ENCODE data around the gene RDH12.

Gene RDH12

DNA sequence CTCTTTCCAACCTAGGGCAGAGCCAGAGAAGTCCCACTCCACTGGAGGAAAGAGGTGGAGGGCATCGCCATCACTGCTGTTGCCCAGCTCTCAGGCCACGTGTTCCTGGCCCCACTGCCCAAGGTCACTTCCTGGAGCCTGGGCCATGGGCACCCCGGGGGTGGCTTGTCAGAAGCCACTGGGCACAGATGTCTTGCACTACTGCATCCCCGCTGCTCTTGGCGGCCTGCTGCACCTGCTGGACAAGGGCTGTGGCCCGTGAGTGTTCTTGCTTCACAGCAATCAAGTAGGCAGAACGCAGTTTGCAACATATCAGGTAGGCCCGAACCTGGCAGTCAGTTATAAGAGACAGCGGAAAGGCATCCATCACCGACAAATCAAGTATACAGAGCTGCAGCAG lies 46.6 kb downstream of the RDH12 start:
- DNase-seq (ENCODE audit: low spot score) = no peak

DNA sequence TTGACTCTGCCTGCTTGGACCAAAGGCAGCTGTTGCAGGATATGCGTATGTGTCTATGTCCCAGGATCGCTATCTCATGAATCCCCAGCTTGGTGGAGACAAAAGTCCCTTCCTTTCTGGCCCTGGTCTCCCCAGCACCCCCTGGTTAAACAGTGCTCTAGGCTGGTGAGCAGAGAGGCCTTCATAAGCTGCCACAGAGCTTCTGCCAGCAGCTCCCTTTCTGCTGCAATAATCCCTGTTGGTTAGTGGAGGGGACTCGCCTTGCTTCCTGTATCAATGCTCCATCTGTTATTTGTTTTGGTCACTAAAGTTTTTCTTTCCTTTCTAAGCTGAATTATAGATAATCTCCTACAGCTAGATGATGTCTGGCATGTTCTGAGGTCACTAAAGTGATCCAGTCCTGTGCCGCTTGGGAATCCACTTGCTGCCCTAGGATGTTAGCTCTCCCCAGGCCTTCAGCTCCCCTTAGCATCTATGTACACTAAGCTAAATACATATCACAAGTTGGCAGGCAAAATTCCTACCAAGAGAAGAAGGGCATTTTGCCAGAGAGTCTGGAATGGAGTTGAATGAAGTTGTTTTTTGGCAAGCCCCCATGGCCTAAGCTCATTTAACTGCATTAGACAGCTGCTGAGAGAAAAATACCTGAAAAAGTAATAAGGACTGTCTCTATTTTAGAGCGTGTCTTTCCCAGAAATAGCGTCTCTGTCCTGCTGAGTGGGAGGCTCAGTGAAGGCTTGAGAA lies 47.8 kb downstream of the RDH12 start:
- DNase-seq (ENCODE audit: low spot score) = no peak

DNA sequence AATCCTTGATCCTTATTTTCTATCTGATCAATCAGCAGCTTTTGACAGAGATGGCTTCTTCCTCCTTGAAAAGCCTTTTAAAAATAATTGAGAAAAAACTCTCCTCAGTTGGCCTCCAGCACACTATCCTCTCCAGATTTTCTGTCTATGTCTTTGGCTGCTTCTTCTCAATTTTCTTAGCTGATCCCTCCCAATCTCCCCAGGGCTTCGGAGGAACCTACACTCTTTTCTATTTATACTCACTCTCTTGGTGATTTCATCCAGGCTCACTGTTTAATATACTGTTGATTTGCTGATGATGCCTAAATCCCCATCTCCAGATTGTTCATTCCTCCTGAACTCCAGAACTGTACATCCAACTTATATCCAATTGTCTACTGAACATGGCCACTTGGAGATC lies 54.8 kb downstream of the RDH12 start:
- DNase-seq (ENCODE audit: low spot score) = no peak

DNA sequence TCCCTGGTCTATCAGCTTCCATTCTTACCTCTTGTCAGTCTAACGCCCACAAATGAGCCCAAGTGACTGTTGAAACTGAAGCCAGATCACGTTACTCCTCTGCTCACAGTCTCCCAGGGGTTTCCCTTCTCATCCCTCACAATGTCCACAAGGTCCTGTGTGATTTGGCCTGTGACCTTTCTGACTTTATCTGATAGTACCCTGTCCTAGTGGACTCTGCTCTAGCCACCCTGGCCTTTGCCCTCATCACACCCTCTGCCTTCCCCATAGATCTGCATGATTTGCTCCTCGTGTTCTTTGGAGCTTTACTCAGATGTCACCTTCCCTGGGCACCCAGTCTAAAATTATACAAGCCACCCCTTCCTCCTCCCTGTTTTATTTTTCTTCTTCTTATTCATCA lies 55.5 kb downstream of the RDH12 start:
- DNase-seq (ENCODE audit: low spot score) = no peak

DNA sequence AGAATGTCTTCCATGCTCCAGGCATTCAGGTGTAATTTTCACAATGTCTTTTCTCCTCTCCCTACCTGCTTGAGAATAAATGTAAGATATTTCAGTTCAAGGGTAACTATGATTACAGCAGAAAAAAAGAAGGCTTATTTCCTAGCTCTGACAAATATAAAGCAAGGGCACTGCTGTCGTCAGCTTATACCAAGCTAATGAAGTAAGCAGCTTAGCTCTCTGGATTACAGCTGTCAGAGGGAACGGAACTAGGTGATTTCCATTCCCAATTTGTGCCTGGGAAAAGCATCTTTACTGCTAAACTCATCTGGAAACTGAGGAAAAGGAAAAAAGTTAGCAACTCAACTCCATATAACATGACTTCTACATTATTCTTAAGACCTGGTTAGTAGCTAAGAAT lies 58.2 kb downstream of the RDH12 start:
- no peak for DNase-seq (ENCODE audit: low spot score)

DNA sequence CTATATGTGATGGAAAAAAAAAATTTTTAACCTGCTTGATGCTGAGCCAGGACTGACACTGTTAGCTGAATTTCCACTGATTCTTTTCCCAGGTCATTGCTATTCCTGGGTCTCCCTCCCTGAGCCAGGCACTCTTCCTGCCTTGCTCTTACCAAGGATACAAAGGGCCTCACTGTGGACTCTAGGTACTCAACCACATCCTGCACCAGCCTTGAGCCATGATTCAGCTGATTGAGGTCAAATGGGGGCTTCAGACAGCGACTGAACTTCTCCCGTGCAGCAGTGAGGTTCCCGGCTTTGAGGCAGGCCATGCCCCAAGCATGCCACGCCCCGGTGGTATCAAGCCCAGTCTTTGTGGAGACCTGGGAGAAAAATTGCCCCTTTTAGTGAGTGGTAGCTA lies 60.4 kb downstream of the RDH12 start:
- DNase-seq (ENCODE audit: low spot score) = no peak

DNA sequence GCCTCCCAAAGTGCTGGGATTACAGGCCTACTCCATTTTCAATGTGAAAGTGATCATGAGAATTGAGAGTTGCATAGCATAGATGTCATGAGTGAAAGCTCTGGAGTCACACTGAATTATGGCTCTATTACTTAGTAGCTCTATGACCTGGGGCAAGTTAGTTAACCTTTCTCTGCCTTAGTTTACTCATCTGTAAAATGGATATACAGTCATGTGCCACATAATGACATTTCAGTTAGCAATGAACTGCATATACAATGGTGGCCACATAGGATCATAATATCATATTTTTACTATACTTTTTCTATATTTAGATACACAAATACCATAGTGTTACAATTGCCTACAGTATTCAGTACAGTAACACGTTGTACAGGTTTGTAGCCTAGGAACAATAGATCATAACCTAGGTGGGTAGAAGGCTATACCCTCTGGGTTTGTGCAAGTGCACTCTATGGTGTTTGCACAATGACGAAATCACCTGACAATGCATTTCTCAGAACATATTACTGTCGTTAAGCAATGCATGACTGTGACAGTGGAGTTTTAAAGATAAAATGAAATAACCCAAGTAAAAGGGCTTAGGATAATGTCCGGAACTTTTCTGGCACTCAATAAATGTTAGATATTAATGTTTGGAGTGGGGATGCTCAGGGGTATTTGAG lies 61.6 kb downstream of the RDH12 start:
- no peak for DNase-seq (ENCODE audit: low spot score)

DNA sequence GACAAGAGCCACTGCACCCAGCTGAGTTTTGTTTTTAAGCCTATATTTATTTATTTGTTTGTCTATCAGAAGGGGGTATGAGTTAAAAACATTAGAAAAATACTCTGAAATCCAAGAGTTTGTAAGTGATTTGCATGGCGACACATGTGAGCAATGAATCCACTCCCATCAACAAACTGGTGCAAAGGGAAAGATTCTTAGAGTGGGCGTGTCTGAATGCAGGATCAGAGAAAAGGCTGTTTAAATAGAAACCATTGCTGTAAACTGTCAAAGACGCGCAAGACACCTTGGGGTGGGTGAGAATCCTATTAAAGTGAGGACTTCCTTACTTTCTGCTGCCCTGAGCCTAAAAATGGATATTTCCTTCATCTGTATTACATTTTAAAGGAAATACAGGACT lies 62.8 kb downstream of the RDH12 start:
- no peak for DNase-seq (ENCODE audit: low spot score)

DNA sequence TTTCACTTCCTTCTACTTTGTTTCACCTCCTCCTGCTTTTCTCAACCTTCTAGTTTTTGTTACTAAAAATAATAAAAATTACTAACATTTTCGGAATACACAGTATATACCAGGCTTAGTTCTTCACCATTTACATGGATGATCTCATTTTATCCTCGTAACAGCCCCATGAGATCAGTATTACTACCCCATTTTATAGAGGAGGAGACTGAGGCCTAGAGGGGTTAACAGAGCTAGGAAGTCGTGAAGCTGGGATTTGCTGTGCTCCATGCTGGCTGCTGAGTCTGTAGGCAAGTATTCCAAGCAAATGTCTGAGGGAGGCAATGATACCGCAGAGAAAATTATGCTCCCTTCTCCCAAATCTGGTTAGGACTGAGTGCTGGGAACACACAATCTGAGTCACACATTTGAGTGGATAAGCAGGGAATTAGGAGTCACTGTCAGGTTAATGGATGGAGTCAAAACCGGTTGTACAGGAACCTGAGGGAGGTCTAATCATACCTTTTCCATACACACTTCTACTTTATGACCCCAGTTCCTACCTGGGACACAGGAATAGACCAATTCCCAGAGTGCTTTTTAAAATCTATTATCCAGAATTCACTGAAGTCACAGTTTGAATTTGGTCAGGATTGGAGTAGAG lies 63.6 kb downstream of the RDH12 start:
- DNase-seq (ENCODE audit: low spot score) = no peak

DNA sequence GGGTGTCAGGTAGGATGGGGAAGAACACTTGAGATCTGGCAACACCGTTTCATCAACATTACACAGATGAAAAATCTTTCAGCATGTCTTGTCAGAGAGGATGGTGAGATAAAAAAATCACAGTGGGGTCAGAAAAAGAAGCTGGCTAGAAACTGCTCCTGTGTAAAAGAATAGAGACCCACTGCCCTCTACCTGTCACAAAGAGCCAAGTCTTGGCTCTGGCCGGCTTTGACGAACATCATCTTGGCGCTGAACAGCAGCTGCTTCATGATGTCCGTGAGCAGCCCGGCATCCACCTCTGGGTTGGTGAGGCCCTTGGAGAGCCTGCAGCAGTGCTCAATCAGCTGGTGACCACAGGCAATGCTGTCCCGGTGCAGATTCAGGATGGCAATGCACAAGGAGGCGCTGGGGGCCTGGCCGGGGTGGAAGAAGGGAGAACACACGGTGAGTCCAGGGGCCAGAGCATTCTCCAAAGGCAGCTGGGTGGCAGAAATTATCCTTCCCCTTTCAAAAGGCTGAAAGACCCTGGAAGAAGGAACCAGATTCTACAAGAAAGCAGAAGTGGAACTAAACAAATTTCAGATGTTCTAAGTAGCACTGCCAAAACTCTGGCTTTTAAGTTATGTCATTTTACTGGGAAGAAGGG lies 64.5 kb downstream of the RDH12 start:
- no peak for DNase-seq (ENCODE audit: low spot score)

DNA sequence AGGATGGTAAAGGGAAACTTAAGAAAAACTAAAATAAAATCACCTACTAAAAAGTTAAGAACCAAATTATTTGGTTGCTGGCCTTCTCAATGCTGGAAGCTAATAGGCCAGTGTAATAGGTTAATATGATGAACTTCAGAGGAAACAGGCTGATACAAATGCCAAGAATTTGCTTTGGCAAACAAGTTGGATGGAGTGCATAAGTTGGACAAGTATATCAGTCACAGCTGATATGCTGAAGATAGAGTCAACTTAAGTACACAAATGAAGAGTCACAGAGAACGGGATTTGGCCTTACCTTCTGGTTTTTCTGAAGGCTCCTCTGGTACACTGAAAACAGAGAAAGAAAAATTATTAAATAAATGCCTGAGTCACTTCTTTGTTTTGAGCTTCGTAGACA lies 66.5 kb downstream of the RDH12 start:
- DNase-seq (ENCODE audit: low spot score) = no peak

DNA sequence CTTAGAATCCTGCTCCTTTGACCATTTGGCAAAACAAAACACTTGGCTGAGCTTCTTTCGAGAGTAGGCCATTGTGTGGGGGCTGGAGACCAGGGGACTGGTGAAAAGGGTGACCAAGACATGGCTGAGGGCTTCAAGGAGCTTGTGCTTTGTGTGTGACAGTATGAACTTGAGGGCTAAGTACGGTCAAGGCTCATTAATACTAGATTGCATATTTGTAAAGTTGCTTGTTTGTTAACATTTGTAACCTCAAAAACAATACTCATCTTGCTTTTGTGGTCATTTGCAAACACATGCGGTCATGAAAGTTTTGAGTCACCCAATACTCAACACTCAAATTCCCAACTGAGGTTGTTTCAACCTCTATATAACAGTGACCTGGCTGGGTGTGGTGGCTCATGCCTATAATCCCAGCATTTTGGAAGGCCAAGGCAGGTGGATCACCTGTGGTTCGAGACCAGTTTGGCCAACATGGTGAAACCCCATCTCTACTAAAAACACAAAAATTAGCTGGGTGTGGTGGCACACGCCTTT lies 72.2 kb downstream of the RDH12 start:
- DNase-seq (ENCODE audit: low spot score) = no peak

DNA sequence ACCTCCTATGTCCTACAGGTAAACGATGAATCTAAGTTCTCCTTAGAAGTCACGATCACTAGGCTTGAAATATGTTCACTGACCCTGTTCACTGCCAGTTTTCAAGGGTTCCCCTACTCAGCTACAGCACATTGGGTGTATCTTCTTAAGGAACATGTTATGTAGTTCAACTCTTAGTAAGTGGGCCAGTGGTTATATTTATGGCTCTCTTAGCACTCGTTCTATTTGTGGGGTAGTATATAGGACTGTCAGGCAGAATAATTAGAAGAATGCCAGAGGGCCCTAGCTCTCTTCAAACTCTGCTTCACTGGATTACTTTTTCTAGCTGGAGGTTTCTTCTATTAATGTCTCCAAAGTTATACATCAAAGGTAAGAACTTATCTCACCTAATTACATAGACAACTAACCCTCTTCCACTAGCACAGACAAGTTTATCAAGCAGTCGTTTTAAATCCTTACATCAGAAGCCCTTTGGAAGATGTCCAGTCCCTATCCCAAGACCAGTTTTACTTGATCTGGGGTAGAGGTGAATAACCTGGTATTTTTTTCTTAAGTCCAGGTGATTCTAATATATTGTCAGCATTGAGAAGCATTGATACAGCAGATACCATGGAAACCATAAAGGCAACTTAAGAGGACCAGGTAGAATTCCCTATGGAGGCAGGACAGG lies 75.1 kb downstream of the RDH12 start:
- DNase-seq (ENCODE audit: low spot score) = no peak

DNA sequence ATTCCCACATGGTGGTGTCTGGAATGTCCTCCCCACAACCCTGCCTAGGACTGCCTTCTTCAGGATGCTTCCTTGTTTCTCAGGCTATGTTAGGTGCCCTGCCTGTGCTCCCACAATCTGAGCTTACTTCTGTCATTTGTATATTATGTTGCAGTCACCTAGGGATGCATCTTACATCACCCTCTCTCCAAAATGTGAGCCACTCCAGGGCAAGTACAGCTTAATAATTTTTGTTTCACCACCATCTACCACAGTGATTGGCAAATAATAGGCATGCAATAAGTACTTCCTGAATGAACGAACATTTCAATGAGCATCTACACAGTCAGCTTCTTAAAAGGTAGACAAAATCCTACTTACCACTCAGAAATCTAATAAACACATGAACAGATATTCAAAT lies 77.1 kb downstream of the RDH12 start:
- DNase-seq (ENCODE audit: low spot score) = no peak

DNA sequence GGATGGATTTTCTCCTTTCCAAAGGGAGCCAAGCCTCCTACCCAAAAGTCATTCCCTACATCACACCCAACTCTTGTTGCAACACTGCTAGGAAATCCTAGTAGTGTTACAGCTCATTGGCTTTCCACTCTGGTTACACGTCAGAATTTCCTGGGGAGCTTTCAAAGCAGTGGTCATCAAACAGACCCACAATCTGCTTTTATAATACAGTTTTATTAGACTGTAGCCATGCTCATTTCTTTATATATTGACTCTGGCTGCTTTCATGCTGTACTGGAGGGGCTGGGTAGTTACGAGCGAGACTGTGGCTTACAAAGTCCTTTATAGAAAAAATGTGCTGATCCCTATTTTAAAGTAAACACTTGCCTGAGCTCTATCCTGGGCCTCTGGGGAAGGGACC lies 80.4 kb downstream of the RDH12 start:
- no peak for DNase-seq (ENCODE audit: low spot score)

Small RNA genes within 50 kb of the gene (small RNA-seq; reads per million reads assigned to genes)
- gene AL049779.3 (0 reads per million in 2 experiments), gene RN7SL369P (0 reads per million in 2 experiments), gene RNA5SP386 (0 to 0.04 reads per million in 2 experiments)
